ENCODE measurements around the gene GPX3. TPM values are rescaled to one million over a fixed set of nuclear protein-coding genes. Genes with fewer than 3 reads are reported as not detected.

GPX3 gene
- total and polyA plus RNA-seq, 9 of the 15 experiments (the other 6 are each of a cell fraction or from before 2014, with no cell fraction given) = 0.25 to 0.86 TPM; not detected in 7

GRCh38 chr5:151029179-151030055 is 9.0 kb downstream of the GPX3 start:
- intact Hi-C loops (cut with micrococcal nuclease) (no loop called here), in situ Hi-C loops (cut with MboI) (no loop called here)
- no peak for FAIRE-seq
- Histone ChIP-seq H3K36me3 (ENCODE audit: control insufficient read depth, insufficient read depth, low read length) (peaks cover 59% of the 10 kb centered on the region; the same call in 2 of the 3 replicates), H3K4me3 (no peak overlapping the region), H3K79me2 (ENCODE audit: control insufficient read depth, insufficient read depth, low read length) (no peaks in the 10 kb centered on the region), H3K27me3 (ENCODE audit: control insufficient read depth in 2 of 2, insufficient read depth in 2 of 2, low read length in 2 of 2) (no peaks in the 10 kb centered on the region), H3K9ac (ENCODE audit: insufficient read depth in 1 of 2, low read depth in 2 of 2, low read length in 2 of 2) (peak overlapping the region in 1 of 2 experiments; percentile 43; a peak in 1 of 4 replicates), H4K20me1 (replicated peaks; ENCODE audit: control insufficient read depth, insufficient read depth, low read length) (no peaks in the 10 kb centered on the region), H3K27ac (ENCODE audit: extremely low read depth, low read depth, low read length) (no peak overlapping the region), H3K9me1 (ENCODE audit: control insufficient read depth, insufficient read depth, low read length) (no peaks in the 10 kb centered on the region), H2AFZ (ENCODE audit: low read depth, low read length) (no peak overlapping the region), H3K4me2 (ENCODE audit: insufficient read depth, low read length) (no peak overlapping the region), H3K4me1 (replicated peaks in 1 of 2; ENCODE audit: control insufficient read depth in 2 of 2, insufficient read depth in 2 of 2, low read length in 2 of 2) (peaks cover 5 to 6% of the 10 kb centered on the region in 2 experiments; a peak in 4 of 5 replicates), H3K9me3 (replicated peaks; ENCODE audit: control insufficient read depth, insufficient read depth, low read depth, low read length) (no peaks in the 10 kb centered on the region)
- BruUV-seq (replicated peaks) = no TSS peak
- TF ChIP-seq NR0B1 (IDR thresholded peaks at IDR 0.05; ENCODE audit: partially characterized antibody) = no peak
- no peak for TF ChIP-seq ZBTB5 (IDR thresholded peaks at IDR 0.05)
- ChIA-PET POLR2A (interaction anchor here (1.7 kb wide), 1 partner anchor 9 kb away, joined by 5 read pairs; the partner anchor contains the start of gene GPX3), CTCF (ENCODE audit: low intra/inter-chr PET ratio) (no interaction called here)
- no peak for DNase-seq (ENCODE audit: extremely low read depth in 1 of 4, low spot score in 3 of 4)
- WGBS (ENCODE audit: insufficient coverage, low coverage, missing lambda C conversion rate) = 88% methylated on average over 9 of the region's 9 CpGs
- no peak for ATAC-seq

Data from K562 (cell line).